Fibroblast of pulmonary artery (primary cell): ENCODE results near the gene C9orf40.

Source experiments
- DNase-seq: peaks from one replicate; pipeline ENCODE4 v3.0.0-alpha.2; 2010; ENCODE audit warnings: low read depth
- H3K4me3 ChIP-seq: replicated peaks from 2 replicates; pipeline ENCODE4 v1.5.1; 2011; ENCODE audit warnings: low read depth, mild to moderate bottlenecking, control low read depth, low read length, moderate library complexity
- TF ChIP-seq, protein P1 (sequence below): IDR thresholded peaks from 2 replicates; pipeline ENCODE4 v1.5.1; 2011; ENCODE audit warnings: mild to moderate bottlenecking, control low read depth, low read length, inconsistent platforms; ENCODE audit errors: missing control alignments

C9orf40 gene

DNA sequence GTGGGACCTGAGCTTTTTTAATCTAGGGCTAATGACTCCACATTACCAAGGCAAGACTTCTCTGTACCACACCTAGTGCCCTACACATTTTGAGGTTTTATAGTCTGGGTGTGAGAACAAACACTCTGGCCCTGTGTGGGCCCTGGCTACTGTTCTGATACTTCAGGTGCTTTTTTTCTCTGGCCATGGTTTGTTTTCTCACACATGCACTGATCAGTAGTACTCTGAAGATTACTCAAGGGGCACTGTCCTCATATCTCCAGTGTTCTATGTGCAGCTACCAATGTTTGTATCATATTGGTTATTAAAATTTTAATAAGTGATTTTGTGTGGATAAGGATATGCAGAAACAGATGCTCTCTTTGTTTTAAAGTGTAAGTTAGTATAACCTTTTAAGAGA lies 5.9 kb upstream of the C9orf40 start:
- H3K4me3 ChIP-seq = no peak overlapping the region
- TF ChIP-seq, protein P1, sequence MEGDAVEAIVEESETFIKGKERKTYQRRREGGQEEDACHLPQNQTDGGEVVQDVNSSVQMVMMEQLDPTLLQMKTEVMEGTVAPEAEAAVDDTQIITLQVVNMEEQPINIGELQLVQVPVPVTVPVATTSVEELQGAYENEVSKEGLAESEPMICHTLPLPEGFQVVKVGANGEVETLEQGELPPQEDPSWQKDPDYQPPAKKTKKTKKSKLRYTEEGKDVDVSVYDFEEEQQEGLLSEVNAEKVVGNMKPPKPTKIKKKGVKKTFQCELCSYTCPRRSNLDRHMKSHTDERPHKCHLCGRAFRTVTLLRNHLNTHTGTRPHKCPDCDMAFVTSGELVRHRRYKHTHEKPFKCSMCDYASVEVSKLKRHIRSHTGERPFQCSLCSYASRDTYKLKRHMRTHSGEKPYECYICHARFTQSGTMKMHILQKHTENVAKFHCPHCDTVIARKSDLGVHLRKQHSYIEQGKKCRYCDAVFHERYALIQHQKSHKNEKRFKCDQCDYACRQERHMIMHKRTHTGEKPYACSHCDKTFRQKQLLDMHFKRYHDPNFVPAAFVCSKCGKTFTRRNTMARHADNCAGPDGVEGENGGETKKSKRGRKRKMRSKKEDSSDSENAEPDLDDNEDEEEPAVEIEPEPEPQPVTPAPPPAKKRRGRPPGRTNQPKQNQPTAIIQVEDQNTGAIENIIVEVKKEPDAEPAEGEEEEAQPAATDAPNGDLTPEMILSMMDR = no peak
- DNase-seq = no peak

DNA sequence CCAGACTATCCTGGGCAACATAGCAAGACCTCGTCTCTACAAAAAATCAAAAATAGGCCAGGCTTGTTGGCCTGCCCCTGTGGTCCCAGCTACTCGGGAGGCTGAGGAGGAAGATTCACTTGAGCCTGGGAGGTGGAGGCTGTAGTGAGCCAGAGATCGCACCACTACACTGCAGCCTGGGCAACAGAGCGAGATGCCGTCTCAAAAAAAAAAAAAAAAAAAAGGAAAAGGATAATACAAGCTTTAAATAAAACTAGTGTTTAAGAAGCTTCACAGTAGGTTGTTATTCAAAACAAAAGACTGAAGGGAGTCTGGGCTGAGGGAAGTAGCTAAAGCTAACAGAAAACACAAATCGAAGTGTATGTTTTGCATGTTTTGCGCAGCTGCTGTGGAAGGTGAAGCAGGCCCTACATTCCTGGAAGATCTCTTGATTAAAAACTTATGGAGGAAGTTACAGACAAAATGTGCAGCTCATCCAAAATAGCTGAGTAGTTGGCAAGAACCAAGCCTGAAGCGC lies 581 bp upstream of the C9orf40 start:
- no peak for DNase-seq

DNA sequence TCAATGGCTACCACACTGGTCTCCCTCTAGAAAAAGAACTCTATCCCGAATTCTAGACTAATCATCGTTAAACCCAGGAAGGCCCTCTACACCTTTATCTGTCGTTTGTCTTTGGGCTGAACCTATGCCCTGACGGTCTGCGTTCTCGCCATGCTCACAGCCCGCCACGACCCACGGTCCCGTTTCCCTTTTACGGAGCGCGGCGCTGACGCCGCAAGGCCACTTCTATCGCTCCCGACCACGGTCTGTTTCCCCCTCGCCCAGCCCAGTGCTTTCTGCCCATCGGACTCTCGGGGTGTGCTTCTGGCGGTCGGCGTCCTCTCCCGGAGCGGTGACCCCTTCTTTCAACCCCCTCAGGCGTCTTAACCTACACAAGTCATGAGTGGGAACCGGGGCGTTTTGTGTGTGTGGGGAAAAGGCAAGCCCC lies 974 bp downstream of the C9orf40 start:
- TF ChIP-seq, protein P1 = no peak
- DNase-seq = peak; percentile 27
- peak overlapping the region; percentile 96 for H3K4me3 ChIP-seq

More for the DNA sequence above, 581 bp upstream of the C9orf40 start:
- TF ChIP-seq, protein P1 = no peak
- peak overlapping the region; percentile 96 for H3K4me3 ChIP-seq

DNA sequence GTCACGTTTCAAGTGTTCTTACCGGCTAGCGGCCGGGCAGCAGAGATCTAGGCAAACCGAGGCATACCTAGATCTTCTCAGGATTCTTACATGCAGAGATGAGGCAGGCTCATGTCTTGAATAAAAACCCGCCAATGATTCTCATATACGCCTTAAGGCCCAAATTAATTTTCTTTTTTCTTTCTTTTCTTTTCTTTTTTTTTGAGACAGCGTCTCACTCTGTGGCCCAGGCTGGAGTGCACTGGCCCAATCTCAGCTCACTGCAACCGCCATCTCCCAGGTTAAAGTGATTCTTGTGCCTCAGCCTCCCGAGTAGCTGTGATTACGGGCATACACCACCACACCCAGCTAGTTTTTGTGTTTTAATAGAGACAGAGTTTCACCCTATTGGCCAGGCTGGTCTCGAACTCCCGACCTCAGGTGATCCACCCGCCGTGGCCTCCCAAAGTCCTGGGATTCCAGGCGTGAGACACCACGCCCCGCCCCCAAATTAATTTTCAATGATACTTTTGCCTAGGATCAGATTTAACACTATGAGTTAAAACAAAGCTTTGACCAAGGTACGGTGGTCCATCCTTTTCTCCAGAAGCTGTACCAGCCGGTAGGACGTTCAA lies 1.5 kb downstream of the C9orf40 start:
- H3K4me3 ChIP-seq = peak overlapping the region; percentile 96
- DNase-seq = no peak
- TF ChIP-seq, protein P1 = no peak

DNA sequence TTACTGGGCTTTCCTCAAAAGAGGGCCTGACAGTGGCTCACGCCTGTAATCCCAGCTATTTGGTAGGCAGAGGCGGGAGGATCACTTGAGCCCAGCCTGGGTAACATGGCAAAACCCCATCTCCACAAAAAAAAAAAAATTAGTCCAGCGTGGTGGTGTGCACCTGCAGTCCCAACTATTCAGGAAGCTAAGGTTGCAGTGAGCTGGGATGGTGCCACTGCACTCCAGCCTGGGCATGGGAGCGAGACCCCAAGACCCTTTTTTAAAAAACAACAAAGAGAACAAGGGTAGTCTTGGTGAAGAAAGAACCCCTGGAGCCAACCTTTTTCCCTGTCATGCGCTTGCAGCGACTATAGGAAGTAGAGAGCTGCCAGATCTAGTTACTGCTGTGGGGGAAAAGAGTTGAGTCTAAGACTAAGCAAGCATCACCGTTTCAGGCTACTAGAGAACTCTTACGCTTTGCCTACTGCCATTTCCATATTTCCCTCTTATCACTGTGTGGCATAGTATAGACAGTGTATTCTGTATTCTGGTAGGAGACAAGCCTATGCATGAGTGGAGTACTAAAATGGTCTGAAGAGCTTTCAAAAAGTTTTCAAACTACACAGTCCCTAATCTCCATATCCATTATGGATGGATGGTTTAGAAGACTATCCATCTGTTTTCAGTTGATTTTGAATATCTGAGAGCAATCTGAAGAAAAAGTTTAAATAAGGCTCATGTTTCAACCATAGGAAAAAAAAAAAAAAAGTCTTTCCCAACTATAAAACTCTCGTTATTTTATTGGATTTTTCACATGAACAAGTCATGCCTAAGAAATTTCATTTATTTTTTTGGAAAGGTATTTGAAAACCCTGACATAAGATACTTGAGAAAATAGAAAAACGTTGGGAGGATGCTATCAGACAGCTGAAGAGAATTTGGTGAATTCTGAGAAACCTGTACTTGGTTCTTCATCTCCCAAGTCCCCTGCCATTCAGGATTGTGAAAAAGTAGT lies 2.6 kb downstream of the C9orf40 start:
- TF ChIP-seq, protein P1 = no peak
- DNase-seq = no peak
- no peak overlapping the region for H3K4me3 ChIP-seq

DNA sequence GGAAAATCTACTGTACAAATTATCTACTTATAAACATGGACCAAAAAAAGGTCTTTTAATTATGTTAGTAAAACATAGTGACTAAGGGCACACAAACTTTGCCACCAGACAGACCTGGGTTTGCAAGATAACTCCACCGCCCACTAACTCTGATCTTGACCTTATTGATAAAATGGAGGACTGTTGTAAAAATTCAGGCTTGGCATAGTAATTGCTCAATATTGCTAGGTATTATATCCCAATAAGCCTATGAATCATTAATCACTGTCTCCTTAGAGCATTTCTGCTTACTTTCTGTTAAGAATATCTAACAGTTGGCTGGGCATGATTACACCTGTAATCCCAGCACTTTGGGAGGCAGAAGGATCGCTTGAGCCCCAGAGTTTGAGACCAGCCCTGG lies 3.8 kb downstream of the C9orf40 start:
- TF ChIP-seq, protein P1 = no peak
- DNase-seq = no peak
- H3K4me3 ChIP-seq = no peak overlapping the region
